IMR-90 (cell line): ENCODE results near the gene NBEA. TPM values are rescaled to one million over a fixed set of nuclear protein-coding genes. Genes with fewer than 3 reads are reported as not detected.

Source experiments
- ATAC-seq: fragments of 200-7000 bp; cut with Tn5 transposase; 2 replicates; pipeline ENCODE4 v1.9.1; 2020; ENCODE audit warnings: low read depth, mild to moderate bottlenecking, moderate library complexity
- BruUV-seq: library from RNA; stranded (reverse); fragments of 400-500 nt; replicated peaks from 2 replicates; lab custom pipeline; 2021; lab: Mats Ljungman, UMichigan
- CTCF ChIA-PET: fragments of 300-600 bp; formaldehyde crosslinking; extraction: SDS; loops from one replicate; lab custom pipeline; 2021; ENCODE audit warnings: antibody characterized with exemption; lab: Yijun Ruan, JAX
- POLR2A ChIA-PET: fragments of 300-600 bp; sonication (Branson Sonifier 250); formaldehyde crosslinking; loops from one replicate; lab custom pipeline; 2022; ENCODE audit warnings: antibody characterized with exemption; ENCODE audit not compliant: unreplicated experiment; lab: Charles Lee
- DNase-seq: peaks from one replicate; pipeline ENCODE4 v3.0.0; 2013
- H2AFZ ChIP-seq: replicated peaks from 2 replicates; pipeline ENCODE3; 2013; ENCODE audit warnings: low read length, mild to moderate bottlenecking; ENCODE audit not compliant: poor library complexity
- H2AK5ac ChIP-seq: 2 replicates; pipeline ENCODE4 v1.6.1; 2013; ENCODE audit warnings: low read depth, low read length, inconsistent platforms
- H2AK9ac ChIP-seq: replicated peaks from 2 replicates; pipeline ENCODE3; 2013; ENCODE audit warnings: mild to moderate bottlenecking, low read depth, low read length, moderate library complexity; ENCODE audit not compliant: poor library complexity
- H2BK120ac ChIP-seq: 2 replicates; pipeline ENCODE4 v1.6.1; 2013; ENCODE audit warnings: low read depth, low read length, inconsistent platforms
- H2BK15ac ChIP-seq: 3 replicates; pipeline ENCODE4 v1.6.1; 2013; ENCODE audit warnings: low read depth, low read length, inconsistent platforms
- H2BK20ac ChIP-seq: 2 replicates; pipeline ENCODE4 v1.6.1; 2013; ENCODE audit warnings: low read depth, mild to moderate bottlenecking, inconsistent platforms, low read length, moderate library complexity
- H2BK5ac ChIP-seq: 2 replicates; pipeline ENCODE4 v1.6.1; 2013; ENCODE audit warnings: mild to moderate bottlenecking, low read depth, low read length, inconsistent platforms; ENCODE audit not compliant: poor library complexity, severe bottlenecking
- H3K14ac ChIP-seq: replicated peaks from 2 replicates; pipeline ENCODE4 v1.6.1; 2013; ENCODE audit warnings: low read depth, low read length, inconsistent platforms
- H3K18ac ChIP-seq: 2 replicates; pipeline ENCODE4 v1.6.1; 2013; ENCODE audit warnings: low read depth, low read length, control low read depth
- H3K23ac ChIP-seq: 2 replicates; pipeline ENCODE4 v1.6.1; 2013; ENCODE audit warnings: low read depth, low read length, inconsistent platforms
- H3K27ac ChIP-seq: 2 replicates; pipeline ENCODE4 v1.5.1; 2013; ENCODE audit warnings: mild to moderate bottlenecking, control low read depth, low read length; ENCODE audit not compliant: insufficient read depth
- H3K27me3 ChIP-seq: 2 replicates; pipeline ENCODE4 v1.6.1; 2013; ENCODE audit warnings: low read length; ENCODE audit not compliant: control insufficient read depth, insufficient read depth
- H3K36me3 ChIP-seq: 2 replicates; pipeline ENCODE4 v1.6.1; 2013; ENCODE audit warnings: low read length, mixed read lengths; ENCODE audit not compliant: control insufficient read depth, insufficient read depth
- H3K4ac ChIP-seq: 2 replicates; pipeline ENCODE4 v1.6.1; 2013; ENCODE audit warnings: low read depth, low read length, inconsistent platforms
- H3K4me1 ChIP-seq: 2 replicates; pipeline ENCODE4 v1.6.1; 2013; ENCODE audit warnings: low read length, mixed read lengths; ENCODE audit not compliant: control insufficient read depth, insufficient read depth
- H3K4me2 ChIP-seq: 2 replicates; pipeline ENCODE4 v1.6.1; 2013; ENCODE audit warnings: low read depth, mild to moderate bottlenecking, control low read depth, low read length, moderate library complexity
- H3K4me3 ChIP-seq: 2 replicates; pipeline ENCODE4 v1.5.1; 2013; ENCODE audit warnings: low read depth, mild to moderate bottlenecking, control low read depth, low read length, moderate library complexity; ENCODE audit not compliant: insufficient read depth
- H3K56ac ChIP-seq: 2 replicates; pipeline ENCODE4 v1.6.1; 2013; ENCODE audit warnings: low read length, inconsistent platforms; ENCODE audit not compliant: insufficient read depth; ENCODE audit errors: extremely low read depth
- H3K79me1 ChIP-seq, 2 experiments: 2 replicates each; pipeline ENCODE4 v1.6.1; 2013; ENCODE audit warnings: low read length in 2 of 2, inconsistent platforms in 1 of 2, low read depth in 1 of 2
- H3K9ac ChIP-seq: 2 replicates; pipeline ENCODE4 v1.6.1; 2013; ENCODE audit warnings: low read depth, low read length, control low read depth
- H3K9me1 ChIP-seq: 2 replicates; pipeline ENCODE4 v1.6.1; 2013; ENCODE audit warnings: low read length, inconsistent platforms; ENCODE audit not compliant: insufficient read depth
- H3K9me3 ChIP-seq: 2 replicates; pipeline ENCODE4 v1.6.1; 2013; ENCODE audit warnings: low read length; ENCODE audit not compliant: control insufficient read depth, insufficient read depth
- H4K20me1 ChIP-seq: 2 replicates; pipeline ENCODE4 v1.6.1; 2013; ENCODE audit warnings: low read length, inconsistent platforms; ENCODE audit not compliant: insufficient read depth
- H4K5ac ChIP-seq: 2 replicates; pipeline ENCODE4 v1.6.1; 2013; ENCODE audit warnings: mild to moderate bottlenecking, low read depth, low read length, control low read depth
- H4K8ac ChIP-seq, 2 experiments: 2 replicates each; pipeline ENCODE4 v1.6.1; 2013; ENCODE audit warnings: low read depth in 2 of 2, low read length in 2 of 2, control low read depth in 1 of 2, inconsistent platforms in 1 of 2
- H4K91ac ChIP-seq: 2 replicates; pipeline ENCODE4 v1.6.1; 2013; ENCODE audit warnings: low read depth, low read length, inconsistent platforms; ENCODE audit not compliant: insufficient read depth
- BHLHE40 ChIP-seq: fragments of 150-350 bp; IDR thresholded peaks from 2 replicates; pipeline ENCODE4 v1.6.1; 2016; ENCODE audit warnings: mild to moderate bottlenecking, low read depth, low read length
- CEBPB ChIP-seq: IDR thresholded peaks from 2 replicates; pipeline ENCODE4 v1.6.1; 2012; ENCODE audit warnings: low read depth, low read length, improper control_type of control experiment
- CHD1 ChIP-seq: IDR thresholded peaks from 2 replicates; pipeline ENCODE4 v1.6.1; 2012; ENCODE audit warnings: low read depth, low read length, improper control_type of control experiment
- CTCF ChIP-seq: conservative IDR thresholded peaks from 2 replicates; pipeline ENCODE4 v1.5.1; 2012; ENCODE audit warnings: mild to moderate bottlenecking, low read depth, low read length, improper control_type of control experiment
- MAFK ChIP-seq: IDR thresholded peaks from 2 replicates; pipeline ENCODE4 v1.6.1; 2012; ENCODE audit warnings: low read depth, low read length, improper control_type of control experiment
- MAZ ChIP-seq: IDR thresholded peaks from 2 replicates; pipeline ENCODE4 v1.6.1; 2012; ENCODE audit warnings: low read depth, mild to moderate bottlenecking, low read length, improper control_type of control experiment, moderate library complexity, borderline replicate concordance
- MXI1 ChIP-seq: IDR thresholded peaks from 2 replicates; pipeline ENCODE4 v1.6.1; 2012; ENCODE audit warnings: low read depth, mild to moderate bottlenecking, low read length, moderate library complexity, borderline replicate concordance
- NFE2L2 ChIP-seq: fragments of 150-350 bp; IDR thresholded peaks from 2 replicates; pipeline ENCODE4 v1.6.1; 2016; ENCODE audit warnings: low read depth, mild to moderate bottlenecking, low read length
- POLR2A ChIP-seq: IDR thresholded peaks from 2 replicates; pipeline ENCODE4 v1.6.1; 2012; ENCODE audit warnings: mild to moderate bottlenecking, low read depth, low read length
- RAD21 ChIP-seq: IDR thresholded peaks from 2 replicates; pipeline ENCODE4 v1.6.1; 2012; ENCODE audit warnings: low read length, improper control_type of control experiment
- RCOR1 ChIP-seq: IDR thresholded peaks from 2 replicates; pipeline ENCODE4 v1.6.1; 2012; ENCODE audit warnings: mild to moderate bottlenecking, low read length, improper control_type of control experiment; ENCODE audit not compliant: insufficient replicate concordance
- RFX5 ChIP-seq: IDR thresholded peaks from 2 replicates; pipeline ENCODE4 v1.8.0; 2012; ENCODE audit warnings: low read depth, mild to moderate bottlenecking, low read length, moderate library complexity
- SMC3 ChIP-seq: fragments of 150-350 bp; IDR thresholded peaks from 2 replicates; pipeline ENCODE4 v1.6.1; 2016; ENCODE audit warnings: low read depth, mild to moderate bottlenecking, antibody characterized with exemption, low read length, moderate library complexity
- USF2 ChIP-seq: fragments of 150-350 bp; IDR thresholded peaks from 2 replicates; pipeline ENCODE4 v1.6.1; 2017; ENCODE audit warnings: mild to moderate bottlenecking, antibody characterized with exemption, low read length, low read depth
- WGBS, 2 experiments: methylation state at CpG; one replicate each; pipeline versions ENCODE4 v1.1.5 to v1.1.7; 2013; ENCODE audit warnings: missing lambda C conversion rate in 2 of 2; ENCODE audit not compliant: insufficient read length in 1 of 2; ENCODE audit errors: extremely low coverage in 2 of 2; 5-methylcytosine and 5-hydroxymethylcytosine counted together
- dilution Hi-C: fragments of 300-500 bp; cut with HindIII; formaldehyde crosslinking; loops from one replicate; pipeline ENCODE4 v1.14.3; 2018; ENCODE audit warnings: low sequenced_read_pairs; ENCODE audit not compliant: unreplicated experiment
- in situ Hi-C: fragments of 300-500 bp; cut with MboI; formaldehyde crosslinking; loops from 3 replicates; pipeline ENCODE4 v1.14.3; 2019; ENCODE audit warnings: low sequenced_read_pairs, inconsistent platforms, mixed read lengths
- intact Hi-C: fragments of 100-400 bp; cut with micrococcal nuclease; formaldehyde crosslinking; loops from 2 replicates; pipeline ENCODE4 v1.10.0; 2022
- polyA plus RNA-seq, 3 experiments: library from polyadenylated mRNA; depleted of rRNA; stranded (reverse); fragments of >200 nt; gene quantifications; 2 replicates each; pipeline ENCODE4 v1.2.3, GENCODE V29; 2012; ENCODE audit warnings: low replicate concordance in 1 of 3
- total RNA-seq: library from RNA; depleted of rRNA; stranded (reverse); fragments of >200 nt; gene quantifications from 2 replicates; pipeline ENCODE4 v1.2.3, GENCODE V29; 2012
- TF ChIP-seq, protein P1 (sequence below): fragments of 150-350 bp; IDR thresholded peaks from 2 replicates; pipeline ENCODE4 v1.6.1; 2016; ENCODE audit warnings: low read depth, mild to moderate bottlenecking, low read length, moderate library complexity, borderline replicate concordance

NBEA gene
- total and polyA plus RNA-seq, 2 of the 4 experiments (the other 2 are of a cell fraction) = 0.82 to 2.2 TPM

- Histone ChIP-seq H3K27ac (no peak overlapping the region), H3K4me2 (peak overlapping the region; percentile 71), H3K27me3 (peaks cover 14% of the 10 kb centered on the region), H4K20me1 (no peaks in the 10 kb centered on the region), H3K4me1 (peaks cover 4% of the 10 kb centered on the region; the same call in 1 of the 2 replicates), H3K18ac (no peak overlapping the region), H3K4me3 (peak overlapping the region; percentile 98), H3K9ac (no peak overlapping the region), H2AFZ (peak overlapping the region; percentile 100), H2AK5ac (no peak overlapping the region), H4K91ac (no peak overlapping the region), H2AK9ac (peak overlapping the region; percentile 45), H2BK5ac (no peak overlapping the region), H3K56ac (no peak overlapping the region), H4K5ac (no peak overlapping the region), H3K36me3 (no peaks in the 10 kb centered on the region), H2BK20ac (no peak overlapping the region), H3K23ac (peak overlapping the region; percentile 73; the same call in 1 of the 2 replicates), H3K79me1 (0 out of 4 replicates have a peak, but pooled peaks cover 0 to 2% of the 10 kb centered on the region in 2 experiments), H2BK120ac (no peak overlapping the region), H3K14ac (0 out of 2 replicates have a peak overlapping the region, but pooled peaks have one; percentile 53), H4K8ac (no peak overlapping the region), H3K9me1 (no peaks in the 10 kb centered on the region; the same call in 1 of the 2 replicates), H2BK15ac (no peak overlapping the region), H3K4ac (no peak overlapping the region), H3K9me3 (no peaks in the 10 kb centered on the region)
- POLR2A ChIA-PET = no interaction called here
- in situ Hi-C loops = no loop called here
- BruUV-seq = no TSS peak
- no peak for DNase-seq
- CTCF ChIA-PET = no interaction called here
- intact Hi-C loops = loop anchor here (10.0 kb wide), 1 partner anchor 1008 kb away; no protein-coding TSS in a partner anchor
- ATAC-seq = no peak; the same call in 1 of the 2 replicates
- dilution Hi-C loops = no loop called here
- 0% methylated on average over 8 of the region's 62 CpGs; no CpG with 5 or more reads in 1 of the 2 experiments for WGBS, 2 experiments
- TF ChIP-seq RCOR1 = no peak
- no peak for TF ChIP-seq USF2
- no peak for TF ChIP-seq CHD1
- TF ChIP-seq MAFK = no peak
- no peak for TF ChIP-seq NFE2L2
- no peak for TF ChIP-seq BHLHE40
- TF ChIP-seq SMC3 = no peak
- TF ChIP-seq RAD21 = no peak
- no peak for TF ChIP-seq MAZ
- TF ChIP-seq MXI1 = no peak
- TF ChIP-seq, protein P1, sequence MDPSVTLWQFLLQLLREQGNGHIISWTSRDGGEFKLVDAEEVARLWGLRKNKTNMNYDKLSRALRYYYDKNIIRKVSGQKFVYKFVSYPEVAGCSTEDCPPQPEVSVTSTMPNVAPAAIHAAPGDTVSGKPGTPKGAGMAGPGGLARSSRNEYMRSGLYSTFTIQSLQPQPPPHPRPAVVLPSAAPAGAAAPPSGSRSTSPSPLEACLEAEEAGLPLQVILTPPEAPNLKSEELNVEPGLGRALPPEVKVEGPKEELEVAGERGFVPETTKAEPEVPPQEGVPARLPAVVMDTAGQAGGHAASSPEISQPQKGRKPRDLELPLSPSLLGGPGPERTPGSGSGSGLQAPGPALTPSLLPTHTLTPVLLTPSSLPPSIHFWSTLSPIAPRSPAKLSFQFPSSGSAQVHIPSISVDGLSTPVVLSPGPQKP = no peak
- TF ChIP-seq RFX5 = no peak
- TF ChIP-seq CTCF = no peak
- no peak for TF ChIP-seq POLR2A
- TF ChIP-seq CEBPB = no peak
These were observed 814 bp downstream of the NBEA start for GRCh38 chr13:34942732-34943435.
